C4-2B (cell line): ENCODE measurements around the gene KRTAP10-10.

ENCODE experiments used
- CTCF ChIP-seq: fragments of 450-650 bp; conservative IDR thresholded peaks from 2 replicates; pipeline ENCODE4 v1.5.1; 2017; ENCODE audit warnings: mild to moderate bottlenecking
- ZFX ChIP-seq: fragments of 450-650 bp; IDR thresholded peaks from 2 replicates; pipeline ENCODE4 v1.6.1; 2017

GRCh38 chr21:44612029-44612486, 25.1 kb upstream of the KRTAP10-10 start, which contains the start of gene KRTAP10-8:
- no peak for TF ChIP-seq CTCF
- no peak for TF ChIP-seq ZFX
